Ovary (tissue), 3 donors: Measurements from ENCODE around the gene CACNA2D1.

ENCODE experiments used
- CTCF ChIP-seq, 3 donors: fragments of 450-650 bp in 2 of 3; fragments of 200-600 bp in 1 of 3; IDR thresholded peaks; one replicate each; pipeline versions ENCODE4 v1.5.1 to v1.8.0; 2016 to 2022; ENCODE audit warnings: antibody characterized with exemption in 3 of 3, mild to moderate bottlenecking in 1 of 3
- EP300 ChIP-seq: sonication (generic); formaldehyde crosslinking; IDR thresholded peaks from one replicate; pipeline ENCODE4 v1.6.1; 2017; ENCODE audit warnings: antibody characterized with exemption
- POLR2A ChIP-seq: fragments of 450-650 bp; IDR thresholded peaks from one replicate; pipeline ENCODE4 v1.6.1; 2017; ENCODE audit warnings: antibody characterized with exemption, mild to moderate bottlenecking, moderate library complexity
- donor health status: DM: no; HTN: no; CAD: no.

GRCh38 chr7:82156893-82157292, 286.7 kb downstream of the CACNA2D1 start:
- TF ChIP-seq CTCF (IDR thresholded peaks at IDR 0.05) (no peak), EP300 (no peak), POLR2A (no peak)
